T follicular helper cell (primary cell): Measurements from ENCODE around the gene CHTF8.
"Not testable (repeated sequence)": the region's sequence is repeated elsewhere in the genome, so short reads cannot be mapped to it uniquely, and the experiment has no call there.

Source experiments
- DNase-seq: peaks from one replicate; pipeline ENCODE4 v3.0.0-alpha.2; 2020; ENCODE audit warnings: low read depth

The CHTF8 gene

GRCh38 chr16:69138608-69139007, 6.2 kb upstream of the CHTF8 start:
- DNase-seq, result no peak

GRCh38 chr16:69133373-69133954, 1.1 kb upstream of the CHTF8 start:
- DNase-seq, result no peak

GRCh38 chr16:69131839-69132423, 457 bp downstream of the CHTF8 start:
- DNase-seq, result peak; percentile 61

- no peak for DNase-seq
Observed at GRCh38 chr16:69131167-69131838, 1.1 kb downstream of the CHTF8 start.

- no peak for DNase-seq
Observed at GRCh38 chr16:69130461-69130860, 1.9 kb downstream of the CHTF8 start.

- DNase-seq, result no peak
Observed at GRCh38 chr16:69127966-69128510, 4.3 kb downstream of the CHTF8 start.

- DNase-seq, result not testable (repeated sequence)
Observed at GRCh38 chr16:69126801-69127200, 5.6 kb downstream of the CHTF8 start.

- no peak for DNase-seq
Observed at GRCh38 chr16:69126221-69126620, 6.2 kb downstream of the CHTF8 start.

- DNase-seq, result not testable (repeated sequence)
Observed at GRCh38 chr16:69124961-69125360, 7.4 kb downstream of the CHTF8 start.

- not testable (repeated sequence) for DNase-seq
Observed at GRCh38 chr16:69124406-69124805, 8.0 kb downstream of the CHTF8 start.

- peak; percentile 61 for DNase-seq
Observed at GRCh38 chr16:69123910-69124309, 8.5 kb downstream of the CHTF8 start.

GRCh38 chr16:69120096-69120664, 12.2 kb downstream of the CHTF8 start:
- no peak for DNase-seq

- no peak for DNase-seq
Observed at GRCh38 chr16:69119536-69119935, 12.9 kb downstream of the CHTF8 start.

- no peak for DNase-seq
Observed at GRCh38 chr16:69118994-69119393, 13.4 kb downstream of the CHTF8 start.

- DNase-seq, result no peak
Observed at GRCh38 chr16:69118468-69118867, 13.9 kb downstream of the CHTF8 start.

- no peak for DNase-seq
Observed at GRCh38 chr16:69116906-69117305, 15.5 kb downstream of the CHTF8 start.

GRCh38 chr16:69116256-69116875, 16.0 kb downstream of the CHTF8 start:
- no peak for DNase-seq

- DNase-seq, result no peak
Observed at GRCh38 chr16:69115837-69116236, 16.6 kb downstream of the CHTF8 start.

- no peak for DNase-seq
Observed at GRCh38 chr16:69115361-69115760, 17.0 kb downstream of the CHTF8 start.

- DNase-seq, result no peak
Observed at GRCh38 chr16:69114976-69115355, 17.4 kb downstream of the CHTF8 start.

- DNase-seq, result no peak
Observed at GRCh38 chr16:69114346-69114975, 17.9 kb downstream of the CHTF8 start.

- DNase-seq, result no peak
Observed at GRCh38 chr16:69113216-69113615, 19.2 kb downstream of the CHTF8 start.
